ENCODE measurements around the gene MAG.
"Not testable (repeated sequence)": the region's sequence is repeated elsewhere in the genome, so short reads cannot be mapped to it uniquely, and the experiment has no call there.

MAG gene

DNA sequence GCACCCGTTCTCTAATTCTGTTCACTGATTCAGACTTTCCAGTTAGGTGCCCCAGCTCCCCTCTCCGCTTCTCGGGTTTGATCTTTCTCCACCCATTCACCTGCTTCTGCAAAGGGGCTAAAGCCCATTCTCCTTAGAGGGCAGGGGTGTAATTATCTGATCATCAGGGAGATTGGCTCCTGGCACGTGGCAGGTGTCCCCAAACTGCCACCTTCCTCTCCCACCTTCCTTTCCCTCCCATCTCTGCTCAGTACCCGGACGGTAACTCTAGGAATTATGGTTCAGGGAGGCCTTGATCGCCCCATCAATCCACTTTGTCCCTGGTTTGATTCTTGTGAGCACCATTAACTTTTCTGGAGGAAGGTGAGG, 56.0 kb downstream of the MAG start:
- no peak for DNase-seq

DNA sequence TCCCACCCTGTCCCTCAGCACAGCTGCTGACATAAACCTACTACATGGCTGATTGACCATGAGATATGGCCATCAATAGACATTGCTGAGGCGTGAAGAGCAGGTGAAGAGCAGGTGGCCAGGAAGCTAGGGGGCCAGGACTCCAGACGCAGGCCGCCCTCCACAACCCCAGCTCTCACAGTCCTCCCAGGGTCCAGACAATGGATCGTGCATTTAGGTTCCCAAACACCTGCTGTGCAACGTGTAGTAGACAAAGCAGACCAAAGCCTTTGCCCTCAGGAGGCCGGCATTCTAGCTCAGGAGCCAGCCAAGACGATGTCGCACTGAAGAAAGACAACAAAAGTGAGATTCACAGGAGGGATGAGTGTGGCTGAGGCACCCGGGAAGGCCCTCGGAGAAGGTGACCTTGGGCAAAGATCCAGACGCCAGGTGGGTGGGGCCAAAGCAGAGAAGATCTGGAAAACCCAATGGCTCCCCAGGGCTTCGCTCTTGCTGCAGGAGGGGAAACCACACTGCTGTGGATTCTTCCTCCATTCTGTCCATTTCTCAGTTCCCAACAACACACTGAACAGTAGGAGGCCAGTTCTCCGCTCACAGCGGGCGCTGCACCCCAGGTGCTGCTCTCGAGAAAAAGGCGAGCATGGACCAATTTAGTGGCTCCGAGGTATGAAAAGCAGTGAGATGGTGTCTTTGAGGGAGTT, 57.1 kb downstream of the MAG start:
- no peak for DNase-seq

DNA sequence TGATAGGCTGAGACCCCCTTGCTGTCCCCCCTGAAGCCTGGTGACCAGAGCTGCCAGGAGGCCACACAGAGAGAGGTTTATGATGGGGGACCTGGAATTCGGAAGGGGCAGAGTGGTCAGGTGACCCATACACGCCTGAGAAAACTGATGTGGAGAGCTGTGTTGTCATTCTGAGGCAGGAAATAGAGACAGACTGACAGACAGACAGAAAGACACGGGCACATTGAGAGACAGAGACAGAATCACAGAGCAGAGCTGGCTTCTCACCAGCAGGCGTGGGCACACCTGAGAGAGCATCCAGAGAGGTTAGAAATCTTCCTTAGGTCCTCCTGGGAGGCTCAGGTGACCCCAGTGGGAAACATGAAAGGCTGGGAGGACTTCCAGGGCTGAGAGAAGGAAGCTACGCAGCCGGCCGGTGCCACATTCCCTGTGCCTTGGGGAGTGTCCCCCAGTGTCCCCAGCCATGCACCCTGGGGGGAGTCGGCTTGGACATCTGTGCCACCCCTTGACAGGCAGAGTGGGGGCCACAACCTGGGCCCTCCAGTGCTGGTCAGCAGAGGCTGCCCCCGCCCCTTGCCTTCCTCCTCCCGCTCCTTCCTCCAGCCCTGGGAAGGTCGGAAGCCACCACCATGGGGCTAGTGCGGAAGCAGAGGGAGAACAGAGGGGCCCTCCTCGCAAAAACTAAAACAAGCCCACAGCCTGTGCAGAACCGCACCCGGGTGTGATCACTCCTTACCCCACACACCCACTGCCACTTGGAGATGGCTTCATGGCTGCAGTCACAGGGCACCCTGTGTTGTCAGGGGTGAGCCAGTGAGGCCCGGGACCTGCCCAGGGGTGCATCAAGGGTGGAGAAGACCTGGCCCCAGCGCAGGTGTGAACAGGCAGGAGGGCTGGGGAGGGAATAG, 57.9 kb downstream of the MAG start:
- DNase-seq, result no peak

DNA sequence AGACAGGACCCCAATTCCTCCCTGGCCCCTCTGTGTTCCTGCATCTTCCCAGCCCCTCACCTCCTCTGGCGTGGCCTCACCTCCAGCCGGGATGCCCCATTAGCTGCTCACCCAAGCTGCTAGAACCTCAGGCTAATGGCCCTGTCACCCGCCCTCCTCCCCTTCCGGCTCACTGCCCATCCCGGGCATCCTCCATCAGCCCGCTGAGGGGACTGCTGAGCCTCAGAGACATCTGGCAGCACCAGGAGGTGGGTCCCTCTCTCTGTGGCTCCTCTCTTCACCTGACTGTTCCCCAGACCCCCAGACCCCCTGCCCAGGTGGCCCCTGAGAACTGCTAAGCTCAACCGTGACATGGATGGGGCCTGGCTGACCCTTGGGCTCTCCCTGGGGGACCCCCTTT, 58.6 kb downstream of the MAG start:
- DNase-seq, result no peak

DNA sequence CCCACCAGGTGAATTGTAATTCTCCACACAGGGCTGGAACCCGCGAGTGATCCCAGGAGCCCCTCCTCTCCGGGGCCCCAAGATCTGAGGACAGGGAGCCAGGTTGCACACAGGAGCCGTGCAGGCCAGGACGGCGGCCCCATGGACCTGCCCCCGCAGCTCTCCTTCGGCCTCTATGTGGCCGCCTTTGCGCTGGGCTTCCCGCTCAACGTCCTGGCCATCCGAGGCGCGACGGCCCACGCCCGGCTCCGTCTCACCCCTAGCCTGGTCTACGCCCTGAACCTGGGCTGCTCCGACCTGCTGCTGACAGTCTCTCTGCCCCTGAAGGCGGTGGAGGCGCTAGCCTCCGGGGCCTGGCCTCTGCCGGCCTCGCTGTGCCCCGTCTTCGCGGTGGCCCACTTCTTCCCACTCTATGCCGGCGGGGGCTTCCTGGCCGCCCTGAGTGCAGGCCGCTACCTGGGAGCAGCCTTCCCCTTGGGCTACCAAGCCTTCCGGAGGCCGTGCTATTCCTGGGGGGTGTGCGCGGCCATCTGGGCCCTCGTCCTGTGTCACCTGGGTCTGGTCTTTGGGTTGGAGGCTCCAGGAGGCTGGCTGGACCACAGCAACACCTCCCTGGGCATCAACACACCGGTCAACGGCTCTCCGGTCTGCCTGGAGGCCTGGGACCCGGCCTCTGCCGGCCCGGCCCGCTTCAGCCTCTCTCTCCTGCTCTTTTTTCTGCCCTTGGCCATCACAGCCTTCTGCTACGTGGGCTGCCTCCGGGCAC, 59.6 kb downstream of the MAG start:
- DNase-seq, result no peak

DNA sequence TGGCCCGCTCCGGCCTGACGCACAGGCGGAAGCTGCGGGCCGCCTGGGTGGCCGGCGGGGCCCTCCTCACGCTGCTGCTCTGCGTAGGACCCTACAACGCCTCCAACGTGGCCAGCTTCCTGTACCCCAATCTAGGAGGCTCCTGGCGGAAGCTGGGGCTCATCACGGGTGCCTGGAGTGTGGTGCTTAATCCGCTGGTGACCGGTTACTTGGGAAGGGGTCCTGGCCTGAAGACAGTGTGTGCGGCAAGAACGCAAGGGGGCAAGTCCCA, 60.2 kb downstream of the MAG start:
- DNase-seq, result no peak

DNA sequence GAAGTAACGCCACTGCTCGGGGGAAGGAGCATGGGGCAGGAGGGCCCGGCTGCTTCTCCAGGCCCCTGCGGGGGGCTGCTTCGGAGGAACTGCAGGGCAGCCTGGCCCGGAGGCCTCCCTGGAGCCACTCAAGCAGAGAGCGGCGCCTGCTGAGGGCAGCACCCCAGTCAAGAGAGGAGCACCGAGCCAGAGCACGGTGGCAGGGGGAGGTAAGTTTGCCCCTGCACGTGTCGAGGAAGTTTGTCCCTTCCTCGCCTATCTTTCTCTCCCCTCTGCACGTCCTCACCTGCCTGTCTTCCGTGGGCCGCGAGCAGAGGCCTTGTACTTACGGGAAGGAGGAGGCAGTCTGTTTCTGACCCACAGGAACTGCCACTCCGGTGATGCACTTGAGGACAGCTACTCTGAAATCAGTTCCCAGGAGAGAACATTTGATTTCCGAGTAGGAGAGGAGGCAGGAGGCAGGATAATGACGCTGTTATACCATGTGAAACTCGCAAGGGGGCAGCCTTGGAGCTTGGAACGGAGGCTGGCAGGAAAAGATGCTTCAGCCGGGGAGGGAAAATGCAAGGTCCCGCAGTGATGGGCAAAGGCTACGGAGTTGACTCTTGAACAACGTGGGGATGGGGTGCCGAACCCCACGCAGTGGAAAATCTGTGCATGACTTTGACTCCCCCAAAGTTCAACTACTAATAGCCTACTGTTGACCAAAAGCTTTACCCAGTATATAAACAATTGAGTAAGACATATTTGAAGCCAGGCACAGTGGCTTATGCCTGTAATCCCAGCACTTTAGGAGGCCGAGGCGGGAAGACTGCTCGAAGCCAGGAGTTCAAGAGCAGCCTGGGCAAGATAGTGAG, 60.7 kb downstream of the MAG start:
- peak; percentile 77 for DNase-seq

DNA sequence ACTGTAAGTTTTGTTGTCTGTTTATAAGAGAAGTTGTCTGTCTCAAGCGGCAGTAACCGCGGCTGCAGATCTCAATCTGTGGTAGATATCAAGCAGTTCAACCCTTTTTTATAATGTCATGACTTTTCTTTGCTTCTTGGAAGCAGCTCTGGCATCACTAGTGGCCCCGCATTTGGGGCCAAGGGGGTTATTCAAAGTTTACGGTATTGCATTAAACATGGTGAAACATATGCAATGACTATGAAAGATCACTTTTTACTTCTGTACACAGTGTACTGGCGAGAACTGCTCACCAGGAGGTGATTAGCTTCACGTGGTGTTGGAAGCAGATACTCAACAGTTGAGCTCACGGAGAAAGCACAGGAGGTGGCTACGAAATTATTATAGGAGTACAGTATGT, 61.7 kb downstream of the MAG start:
- no peak for DNase-seq

DNA sequence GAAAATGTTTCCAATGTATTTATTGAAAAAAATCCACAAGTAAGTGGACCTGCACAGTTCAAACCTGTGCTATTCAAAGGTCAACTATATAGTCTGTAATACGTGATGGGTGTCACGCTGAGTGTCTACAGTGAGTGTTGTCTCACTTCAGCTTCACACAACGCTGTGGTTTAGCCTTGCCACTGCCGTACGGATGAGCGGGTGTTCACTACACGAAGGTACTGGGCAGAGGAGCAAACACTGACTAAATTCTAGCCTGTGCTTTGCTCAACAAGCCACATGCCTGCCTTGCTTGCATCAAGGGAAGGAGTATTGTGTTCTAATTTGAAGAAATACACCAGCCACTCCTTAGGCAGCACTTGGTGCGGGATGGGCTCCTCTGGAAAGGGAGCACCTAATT, 62.9 kb downstream of the MAG start:
- DNase-seq, result no peak

DNA sequence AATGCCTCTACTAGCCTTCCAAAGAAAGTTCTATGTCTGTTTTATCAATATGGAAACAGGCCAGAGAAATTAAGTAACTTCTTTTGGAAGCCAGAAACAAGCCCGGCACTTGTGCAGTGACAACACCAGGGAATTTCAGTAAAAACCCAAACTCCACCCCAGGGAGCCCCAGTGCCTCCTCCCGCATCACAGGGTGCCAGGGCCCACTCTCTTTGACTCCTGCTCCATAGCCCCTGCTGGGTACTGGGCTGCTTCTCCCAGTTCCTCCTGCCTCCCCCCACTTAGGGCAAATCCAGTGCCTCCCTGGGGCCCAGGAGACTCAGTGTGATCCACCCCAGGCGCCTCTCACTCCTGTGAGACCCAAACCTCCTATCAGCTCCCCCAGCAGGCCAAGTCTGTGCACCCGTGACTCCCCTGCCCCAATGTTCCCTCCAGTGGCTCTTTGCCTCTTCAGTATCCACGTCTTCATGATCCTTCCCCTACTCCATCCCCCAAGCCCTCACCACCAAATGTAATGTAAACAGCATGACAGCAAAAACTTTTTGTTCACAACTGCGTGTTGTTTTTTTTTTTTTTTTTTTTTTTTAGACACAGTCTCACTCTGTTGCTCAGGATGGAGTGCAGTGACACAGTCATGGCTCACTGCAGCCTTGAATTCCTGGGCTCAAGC, 64.0 kb downstream of the MAG start:
- DNase-seq, result no peak

DNA sequence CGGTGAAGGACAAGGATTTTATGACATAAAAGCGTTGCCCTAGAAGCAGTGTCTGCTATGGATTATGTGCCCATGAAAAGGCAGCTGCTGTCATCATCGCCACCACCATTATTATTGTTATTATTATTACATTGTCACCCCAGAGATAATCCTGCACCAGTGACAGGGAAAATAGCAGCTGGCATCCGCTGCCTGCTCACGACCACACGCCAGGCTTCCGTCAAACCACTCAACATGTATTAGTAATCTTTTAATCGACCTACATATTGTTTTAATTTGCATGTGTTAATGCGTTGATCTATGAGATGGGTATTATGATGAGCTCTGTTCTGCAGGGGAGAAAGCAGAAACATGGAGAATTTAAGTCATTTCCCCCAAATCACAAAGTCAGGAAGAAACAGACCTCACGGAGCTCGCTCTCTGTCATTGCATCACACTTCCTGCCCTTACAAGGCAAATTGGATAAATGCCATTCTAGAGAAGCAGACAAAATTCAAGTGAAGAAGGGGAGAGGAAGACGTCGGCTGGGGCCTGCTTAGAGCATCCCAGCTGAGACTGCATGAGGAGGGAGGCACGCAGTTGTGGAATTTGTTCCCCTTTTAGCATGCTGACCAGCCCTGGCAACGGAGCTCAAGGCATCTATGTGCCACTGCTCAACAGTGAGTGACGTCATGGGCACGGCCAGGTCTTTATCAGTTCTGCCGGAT, 66.1 kb downstream of the MAG start, which contains the start of gene FFAR3:
Gene FFAR3, plus strand, starts transcription at position 594 of the 707 bp plus-strand sequence. CDS start 431 bp downstream, outside the sequence.
- DNase-seq, result peak; percentile 11

DNA sequence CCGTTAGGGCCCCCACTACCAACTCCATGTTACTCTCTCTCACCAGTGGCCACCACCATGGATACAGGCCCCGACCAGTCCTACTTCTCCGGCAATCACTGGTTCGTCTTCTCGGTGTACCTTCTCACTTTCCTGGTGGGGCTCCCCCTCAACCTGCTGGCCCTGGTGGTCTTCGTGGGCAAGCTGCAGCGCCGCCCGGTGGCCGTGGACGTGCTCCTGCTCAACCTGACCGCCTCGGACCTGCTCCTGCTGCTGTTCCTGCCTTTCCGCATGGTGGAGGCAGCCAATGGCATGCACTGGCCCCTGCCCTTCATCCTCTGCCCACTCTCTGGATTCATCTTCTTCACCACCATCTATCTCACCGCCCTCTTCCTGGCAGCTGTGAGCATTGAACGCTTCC, 66.9 kb downstream of the MAG start:
- DNase-seq, result not testable (repeated sequence)

DNA sequence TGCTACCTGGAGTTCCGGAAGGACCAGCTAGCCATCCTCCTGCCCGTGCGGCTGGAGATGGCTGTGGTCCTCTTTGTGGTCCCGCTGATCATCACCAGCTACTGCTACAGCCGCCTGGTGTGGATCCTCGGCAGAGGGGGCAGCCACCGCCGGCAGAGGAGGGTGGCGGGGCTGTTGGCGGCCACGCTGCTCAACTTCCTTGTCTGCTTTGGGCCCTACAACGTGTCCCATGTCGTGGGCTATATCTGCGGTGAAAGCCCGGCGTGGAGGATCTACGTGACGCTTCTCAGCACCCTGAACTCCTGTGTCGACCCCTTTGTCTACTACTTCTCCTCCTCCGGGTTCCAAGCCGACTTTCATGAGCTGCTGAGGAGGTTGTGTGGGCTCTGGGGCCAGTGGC, 67.4 kb downstream of the MAG start:
- DNase-seq, result not testable (repeated sequence)

DNA sequence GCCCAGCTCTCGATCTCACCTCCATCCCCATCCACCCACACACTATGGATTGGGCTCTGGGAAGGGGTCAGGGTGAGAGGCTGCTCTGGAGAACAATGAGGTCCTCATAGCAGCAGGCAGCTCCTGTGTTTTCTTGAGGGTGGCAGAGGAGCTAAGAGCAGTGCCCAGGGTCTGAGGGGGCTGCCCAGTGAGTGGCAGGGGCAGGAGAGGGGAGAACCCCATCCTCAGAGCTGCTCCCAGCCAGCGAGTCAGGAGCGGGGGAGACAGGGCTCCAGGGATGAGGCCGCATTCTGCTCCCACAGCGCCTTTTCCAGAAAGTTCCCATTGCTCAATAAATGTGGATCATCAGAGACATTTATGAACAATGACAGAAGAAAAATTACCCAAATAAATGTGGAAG, 68.1 kb downstream of the MAG start:
- not testable (repeated sequence) for DNase-seq

DNA sequence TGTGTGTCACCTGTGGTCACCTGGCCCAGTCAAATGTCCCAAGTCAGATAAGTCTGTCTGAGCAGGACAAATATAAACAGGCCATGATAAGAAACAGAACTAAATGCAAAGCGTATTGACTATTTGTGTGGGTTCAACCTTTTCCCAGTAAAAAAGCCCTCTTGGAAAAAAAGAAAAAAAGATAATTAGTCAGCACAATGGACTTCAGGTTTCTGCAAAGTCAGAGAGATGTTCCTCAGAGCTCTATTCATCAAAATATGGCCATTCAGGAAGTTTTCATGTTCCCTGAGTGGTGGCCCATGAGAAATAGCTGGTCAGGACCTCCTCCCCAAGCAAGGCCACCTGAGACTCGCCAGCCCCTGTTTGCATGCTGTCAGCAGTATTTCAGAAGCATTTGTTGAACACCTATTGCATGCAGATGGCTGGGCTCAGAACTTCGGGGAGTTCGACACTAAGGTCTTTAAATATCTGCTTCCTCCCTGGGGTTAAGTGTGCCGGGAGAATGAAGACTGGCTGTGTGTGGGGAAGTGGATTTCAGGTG, 69.0 kb downstream of the MAG start:
- DNase-seq, result no peak

DNA sequence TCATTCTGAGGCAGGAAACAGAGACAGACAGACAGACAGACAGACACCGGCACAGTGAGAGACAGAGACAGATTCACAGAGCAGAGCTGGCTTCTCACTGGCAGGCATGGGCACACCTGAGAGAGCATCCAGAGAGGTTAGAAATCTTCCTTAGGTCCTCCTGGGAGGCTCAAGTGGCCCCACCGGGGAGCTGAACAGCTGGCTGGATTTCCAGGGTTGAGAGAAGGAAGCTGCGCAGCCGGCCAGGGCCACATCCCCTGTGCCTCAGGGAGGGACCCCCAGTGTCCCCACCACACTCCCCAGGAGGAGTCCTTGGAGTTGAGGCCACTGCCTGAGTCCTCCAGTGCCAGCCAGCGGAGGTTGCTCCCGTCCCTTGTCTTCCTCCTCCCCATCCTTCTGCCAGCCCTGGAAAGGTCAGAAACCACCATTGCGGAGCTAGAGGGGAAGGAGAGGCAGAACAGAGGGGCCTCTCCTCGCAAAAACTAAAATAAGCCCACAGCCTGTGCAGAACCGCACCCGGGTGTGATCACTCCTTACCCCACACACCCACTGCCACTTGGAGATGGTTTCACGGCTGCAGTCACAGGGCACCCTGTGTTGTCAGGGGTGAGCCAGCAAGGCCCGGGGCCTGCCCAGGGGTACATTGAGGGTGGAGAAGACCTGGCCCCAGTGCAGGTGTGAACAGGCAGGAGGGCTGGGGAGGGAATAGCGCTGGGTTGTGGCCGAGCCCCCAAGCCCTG, 70.5 kb downstream of the MAG start:
- DNase-seq, result no peak

DNA sequence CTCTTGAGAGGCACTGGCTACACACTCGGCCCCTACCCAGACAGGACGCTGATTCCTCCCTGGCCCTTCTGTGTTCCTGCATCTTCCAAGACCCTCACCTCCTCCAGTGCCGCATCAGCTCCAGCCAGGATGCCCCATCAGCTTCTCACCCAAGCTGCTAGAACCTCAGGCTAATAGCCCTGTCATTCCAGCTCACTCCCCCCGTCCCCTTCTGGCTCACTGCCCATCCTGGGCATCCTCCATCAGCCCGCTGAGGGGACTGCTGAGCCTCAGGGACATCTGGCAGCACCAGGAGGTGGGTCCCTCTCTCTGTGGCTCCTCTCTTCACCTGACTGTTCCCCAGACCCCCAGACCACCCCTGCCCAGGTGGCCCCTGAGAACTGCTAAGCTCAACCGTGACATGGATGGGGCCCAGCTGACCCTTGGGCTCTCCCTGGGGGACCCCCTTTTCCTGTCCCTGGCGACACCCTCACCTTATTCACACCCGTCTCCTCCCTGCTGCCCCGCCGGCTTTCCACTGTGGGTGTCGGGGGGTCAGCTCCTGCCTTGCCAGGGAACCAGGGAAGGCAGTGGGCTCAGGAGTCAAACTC, 71.1 kb downstream of the MAG start:
- no peak for DNase-seq
